A549 (cell line): ENCODE results near the gene ARHGEF10L. TPM values are rescaled to one million over a fixed set of nuclear protein-coding genes. Genes with fewer than 3 reads are reported as not detected.

Experiments used
- ATAC-seq, 2 experiments: fragments of 200-7000 bp in 1 of 2; fragments of >200 bp in 1 of 2; cut with Nextera tagmentation in 1 of 2; cut with Tn5 transposase in 1 of 2; 3 replicates each; pipeline versions ENCODE4 v1.8.0 to v1.9.1; 2018 to 2020; ENCODE audit warnings: mild to moderate bottlenecking in 1 of 2, moderate library complexity in 1 of 2
- CTCF ChIA-PET: fragments of 300-600 bp; sonication (Branson Sonifier 250); formaldehyde crosslinking; extraction: SDS; loops from one replicate; lab custom pipeline; 2021; ENCODE audit warnings: antibody characterized with exemption, inconsistent platforms; lab: Yijun Ruan, JAX
- POLR2A ChIA-PET: fragments of 350-600 bp; formaldehyde crosslinking; extraction: SDS; loops from one replicate; lab custom pipeline; 2021; ENCODE audit warnings: antibody characterized with exemption, inconsistent platforms; lab: Yijun Ruan, JAX
- DNase-seq, 2 experiments: peaks; one replicate each; pipeline versions ENCODE4 v3.0.0 to v3.0.0-alpha.2; 2011 to 2016; ENCODE audit warnings: low read depth in 1 of 2, low spot score in 1 of 2
- FAIRE-seq: peaks from 2 replicates; lab custom pipeline; 2011; peaks lifted over from hg19 to GRCh38; lab: Jason Lieb, UNC
- H3K27ac ChIP-seq, 2 experiments: fragments of >200 bp; sonication (Bioruptor Twin); formaldehyde crosslinking; 3 replicates each; pipeline ENCODE4 v1.5.1; 2016 to 2017
- H3K4me1 ChIP-seq: fragments of >200 bp; sonication (Bioruptor Twin); formaldehyde crosslinking; 3 replicates; pipeline ENCODE4 v1.6.1; 2016
- H3K4me2 ChIP-seq: fragments of >200 bp; sonication (Bioruptor Twin); formaldehyde crosslinking; 3 replicates; pipeline ENCODE4 v1.6.1; 2016
- H3K4me3 ChIP-seq: fragments of >200 bp; sonication (Bioruptor Twin); formaldehyde crosslinking; 3 replicates; pipeline ENCODE4 v1.5.1; 2016
- H3K9me3 ChIP-seq: fragments of >200 bp; sonication (Bioruptor Twin); formaldehyde crosslinking; 3 replicates; pipeline ENCODE4 v1.6.1; 2016
- CHD2 ChIP-seq: fragments of 150-350 bp; IDR thresholded peaks from 2 replicates; pipeline ENCODE4 v1.6.1; 2014; ENCODE audit warnings: low read length; ENCODE audit not compliant: partially characterized antibody
- CHD4 ChIP-seq: fragments of 200-600 bp; sonication (generic); IDR thresholded peaks from 2 replicates; pipeline ENCODE4 v1.6.1; 2016; ENCODE audit warnings: antibody characterized with exemption, mild to moderate bottlenecking, borderline replicate concordance
- E2F6 ChIP-seq: IDR thresholded peaks from 2 replicates; pipeline ENCODE4 v1.6.1; 2012; ENCODE audit warnings: low read depth, borderline replicate concordance
- ELK1 ChIP-seq: fragments of 150-350 bp; IDR thresholded peaks from 2 replicates; pipeline ENCODE4 v1.6.1; 2014; ENCODE audit warnings: low read depth, mild to moderate bottlenecking, low read length
- EP300 ChIP-seq, 2 experiments: fragments of >200 bp; sonication (Bioruptor Twin); formaldehyde crosslinking; IDR thresholded peaks; 2 replicates in 1 of 2; 3 replicates in 1 of 2; pipeline ENCODE4 v1.6.1; 2016 to 2017
- ESRRA ChIP-seq: fragments of 150-350 bp; IDR thresholded peaks from 2 replicates; pipeline ENCODE4 v1.6.1; 2014; ENCODE audit warnings: mild to moderate bottlenecking, low read length, borderline replicate concordance
- FOXS1 ChIP-seq: fragments of 250-450 bp; sonication (Bioruptor Pico); IDR thresholded peaks from 2 replicates; pipeline ENCODE4 v1.5.0; 2020; ENCODE audit warnings: mild to moderate bottlenecking, moderate library complexity
- HDAC2 ChIP-seq: fragments of 200-600 bp; sonication (generic); IDR thresholded peaks from 2 replicates; pipeline ENCODE4 v1.6.1; 2016
- HEYL ChIP-seq: fragments of 250-450 bp; sonication (Bioruptor Pico); IDR thresholded peaks from 2 replicates; pipeline ENCODE4 v1.8.0; 2021; ENCODE audit warnings: mild to moderate bottlenecking, moderate library complexity
- HOXA7 ChIP-seq: fragments of 250-450 bp; sonication (Bioruptor Pico); IDR thresholded peaks from 2 replicates; pipeline ENCODE4 v1.5.0; 2020; ENCODE audit warnings: mild to moderate bottlenecking, moderate library complexity
- HOXB13 ChIP-seq: fragments of 250-450 bp; sonication (Bioruptor Pico); IDR thresholded peaks from 2 replicates; pipeline ENCODE4 v1.5.0; 2020; ENCODE audit warnings: low read depth, mild to moderate bottlenecking, moderate library complexity
- HOXB5 ChIP-seq: fragments of 250-450 bp; sonication (Bioruptor Pico); IDR thresholded peaks from 2 replicates; pipeline ENCODE4 v1.5.0; 2020; ENCODE audit warnings: mild to moderate bottlenecking, moderate library complexity
- JUNB ChIP-seq: fragments of >200 bp; sonication (Bioruptor Twin); formaldehyde crosslinking; IDR thresholded peaks from 2 replicates; pipeline ENCODE4 v1.6.1; 2016
- KDM5A ChIP-seq: fragments of 200-600 bp; sonication (generic); IDR thresholded peaks from 2 replicates; pipeline ENCODE4 v1.6.1; 2016; ENCODE audit warnings: antibody characterized with exemption, mild to moderate bottlenecking
- NR3C1 ChIP-seq: fragments of >200 bp; sonication (Bioruptor Twin); formaldehyde crosslinking; IDR thresholded peaks from 3 replicates; pipeline ENCODE4 v1.6.1; 2017
- POLR2AphosphoS2 ChIP-seq: conservative IDR thresholded peaks from 2 replicates; pipeline ENCODE4 v1.6.1; 2012; ENCODE audit warnings: low read length, improper control_type of control experiment, inconsistent platforms
- RARB ChIP-seq: fragments of 250-450 bp; sonication (Bioruptor Pico); IDR thresholded peaks from 2 replicates; pipeline ENCODE4 v1.8.0; 2021; ENCODE audit warnings: mild to moderate bottlenecking, moderate library complexity
- RCOR1 ChIP-seq: fragments of 150-350 bp; IDR thresholded peaks from 2 replicates; pipeline ENCODE4 v1.6.1; 2014; ENCODE audit warnings: antibody characterized with exemption, low read length, low read depth
- REST ChIP-seq: fragments of 200-600 bp; sonication (generic); IDR thresholded peaks from 2 replicates; pipeline ENCODE4 v1.6.1; 2016; ENCODE audit warnings: antibody characterized with exemption, mild to moderate bottlenecking, moderate library complexity
- RFX5 ChIP-seq: fragments of 450-650 bp; IDR thresholded peaks from 2 replicates; pipeline ENCODE4 v1.7.1; 2014; ENCODE audit warnings: antibody characterized with exemption, mild to moderate bottlenecking, moderate library complexity
- RNF2 ChIP-seq: fragments of 200-600 bp; sonication (generic); IDR thresholded peaks from 2 replicates; pipeline ENCODE4 v1.6.1; 2016; ENCODE audit warnings: low read depth, mild to moderate bottlenecking, antibody characterized with exemption, moderate library complexity, borderline replicate concordance
- TFCP2L1 ChIP-seq: fragments of 250-450 bp; sonication (Bioruptor Pico); IDR thresholded peaks from 2 replicates; pipeline ENCODE4 v1.5.0; 2021; ENCODE audit warnings: mild to moderate bottlenecking
- USF2 ChIP-seq: fragments of 450-650 bp; IDR thresholded peaks from 2 replicates; pipeline ENCODE4 v1.6.1; 2014; ENCODE audit warnings: antibody characterized with exemption
- WGBS: methylation state at CpG from one replicate; pipeline ENCODE4 v1.1.6; 2017; ENCODE audit errors: missing lambda C conversion rate; 5-methylcytosine and 5-hydroxymethylcytosine counted together
- polyA plus RNA-seq, 4 experiments: library from polyadenylated mRNA; depleted of rRNA in 3 of 4; stranded (reverse); fragments of >200 nt; fragmentation: RNase III in 1 of 4; extraction: RNeasy Plus Mini Kit Qiagen cat#74134 plus additional on column Dnase treatment in 1 of 4; gene quantifications; 2 replicates in 3 of 4; 3 replicates in 1 of 4; pipeline ENCODE4 v1.2.3, GENCODE V29; 2011 to 2017
- TF ChIP-seq, protein P1 (sequence below): fragments of 250-450 bp; sonication (Bioruptor Pico); IDR thresholded peaks from 2 replicates; pipeline ENCODE4 v1.5.0; 2021; ENCODE audit warnings: mild to moderate bottlenecking, moderate library complexity, borderline replicate concordance
- TF ChIP-seq, protein P2 (sequence below): fragments of >200 bp; sonication (Bioruptor Twin); formaldehyde crosslinking; IDR thresholded peaks from 3 replicates; pipeline ENCODE4 v1.5.1; 2016

Gene ARHGEF10L
- polyA plus RNA-seq, 2 of the 4 experiments (the other 2 are of a cell fraction) = 3.5 to 5.2 TPM

DNA sequence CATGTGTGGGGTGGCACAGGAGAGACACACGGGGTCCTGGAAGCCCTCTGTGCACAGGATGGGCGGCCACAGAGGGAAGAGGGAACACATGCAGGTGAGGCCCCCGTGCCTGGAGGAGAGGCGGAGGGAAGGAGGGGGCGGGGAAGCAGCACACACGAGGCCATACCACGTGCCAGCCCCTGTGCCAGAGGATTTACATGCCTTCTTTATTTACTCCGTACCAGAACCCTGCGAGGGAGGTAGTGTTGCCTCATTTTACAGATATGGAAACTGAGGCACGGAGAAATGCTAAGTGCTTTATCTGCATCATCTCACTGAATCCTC lies 56.1 kb downstream of the ARHGEF10L start:
- CTCF ChIA-PET = interaction anchor here (1.2 to 1.7 kb wide), 2 partner anchors 11 to 93 kb away, joined by 3 to 7 read pairs; no protein-coding TSS in a partner anchor
- POLR2A ChIA-PET = interaction anchor here (0.6 kb wide), 1 partner anchor 13 kb away, joined by 7 read pairs; no protein-coding TSS in a partner anchor
- Histone ChIP-seq H3K9me3 (no peaks in the 10 kb centered on the region), H3K4me2 (no peak overlapping the region), H3K4me3 (no peak overlapping the region), H3K4me1 (0 out of 3 replicates have a peak, but pooled peaks cover 8% of the 10 kb centered on the region), H3K27ac (no peak overlapping the region)
- TF ChIP-seq KDM5A (no peak), USF2 (no peak), NR3C1 (no peak), HOXA7 (no peak), HOXB13 (CRISPR knock-in tag) (no peak), ESRRA (no peak), RNF2 (no peak), HEYL (CRISPR knock-in tag) (no peak), HDAC2 (no peak), EP300 (IDR thresholded peaks at IDR 0.05) (no peak), RFX5 (no peak)
- TF ChIP-seq, protein P1, sequence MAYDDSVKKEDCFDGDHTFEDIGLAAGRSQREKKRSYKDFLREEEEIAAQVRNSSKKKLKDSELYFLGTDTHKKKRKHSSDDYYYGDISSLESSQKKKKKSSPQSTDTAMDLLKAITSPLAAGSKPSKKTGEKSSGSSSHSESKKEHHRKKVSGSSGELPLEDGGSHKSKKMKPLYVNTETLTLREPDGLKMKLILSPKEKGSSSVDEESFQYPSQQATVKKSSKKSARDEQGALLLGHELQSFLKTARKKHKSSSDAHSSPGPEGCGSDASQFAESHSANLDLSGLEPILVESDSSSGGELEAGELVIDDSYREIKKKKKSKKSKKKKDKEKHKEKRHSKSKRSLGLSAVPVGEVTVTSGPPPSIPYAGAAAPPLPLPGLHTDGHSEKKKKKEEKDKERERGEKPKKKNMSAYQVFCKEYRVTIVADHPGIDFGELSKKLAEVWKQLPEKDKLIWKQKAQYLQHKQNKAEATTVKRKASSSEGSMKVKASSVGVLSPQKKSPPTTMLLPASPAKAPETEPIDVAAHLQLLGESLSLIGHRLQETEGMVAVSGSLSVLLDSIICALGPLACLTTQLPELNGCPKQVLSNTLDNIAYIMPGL (CRISPR knock-in tag) = no peak
- DNase-seq (no peak), FAIRE-seq (no peak), ATAC-seq (no peak)
- WGBS = 78% methylated on average over 10 of the region's 10 CpGs

- H3K4me1 ChIP-seq = 0 out of 3 replicates have a peak, but pooled peaks cover 8% of the 10 kb centered on the region
- no peak for ATAC-seq
- FAIRE-seq = no peak
- ChIA-PET CTCF (interaction anchor here (1.2 to 1.8 kb wide), 3 partner anchors 11 to 94 kb away, joined by 3 to 7 read pairs (median 3); no protein-coding TSS in a partner anchor), POLR2A (no interaction called here)
- no peak overlapping the region for H3K4me2 ChIP-seq
- no peak overlapping the region for H3K27ac ChIP-seq
- H3K9me3 ChIP-seq = no peaks in the 10 kb centered on the region
- 85% methylated on average over 8 of the region's 9 CpGs for WGBS
- H3K4me3 ChIP-seq = no peak overlapping the region
- no peak for DNase-seq
- TF ChIP-seq REST = no peak
- TF ChIP-seq, protein P1 (CRISPR knock-in tag) = no peak
- TF ChIP-seq CHD4 = no peak
- TF ChIP-seq FOXS1 (CRISPR knock-in tag) = no peak
- no peak for TF ChIP-seq NR3C1
- no peak for TF ChIP-seq ELK1
- TF ChIP-seq E2F6 = no peak
- no peak for TF ChIP-seq POLR2AphosphoS2
- no peak for TF ChIP-seq RARB
- TF ChIP-seq CHD2 = no peak
- TF ChIP-seq RCOR1 = no peak
- no peak for TF ChIP-seq JUNB
- TF ChIP-seq, protein P2, sequence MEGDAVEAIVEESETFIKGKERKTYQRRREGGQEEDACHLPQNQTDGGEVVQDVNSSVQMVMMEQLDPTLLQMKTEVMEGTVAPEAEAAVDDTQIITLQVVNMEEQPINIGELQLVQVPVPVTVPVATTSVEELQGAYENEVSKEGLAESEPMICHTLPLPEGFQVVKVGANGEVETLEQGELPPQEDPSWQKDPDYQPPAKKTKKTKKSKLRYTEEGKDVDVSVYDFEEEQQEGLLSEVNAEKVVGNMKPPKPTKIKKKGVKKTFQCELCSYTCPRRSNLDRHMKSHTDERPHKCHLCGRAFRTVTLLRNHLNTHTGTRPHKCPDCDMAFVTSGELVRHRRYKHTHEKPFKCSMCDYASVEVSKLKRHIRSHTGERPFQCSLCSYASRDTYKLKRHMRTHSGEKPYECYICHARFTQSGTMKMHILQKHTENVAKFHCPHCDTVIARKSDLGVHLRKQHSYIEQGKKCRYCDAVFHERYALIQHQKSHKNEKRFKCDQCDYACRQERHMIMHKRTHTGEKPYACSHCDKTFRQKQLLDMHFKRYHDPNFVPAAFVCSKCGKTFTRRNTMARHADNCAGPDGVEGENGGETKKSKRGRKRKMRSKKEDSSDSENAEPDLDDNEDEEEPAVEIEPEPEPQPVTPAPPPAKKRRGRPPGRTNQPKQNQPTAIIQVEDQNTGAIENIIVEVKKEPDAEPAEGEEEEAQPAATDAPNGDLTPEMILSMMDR = no peak
- no peak for TF ChIP-seq HOXA7
- no peak for TF ChIP-seq HOXB5 (CRISPR knock-in tag)
- TF ChIP-seq RFX5 = no peak
- TF ChIP-seq TFCP2L1 (CRISPR knock-in tag) = no peak
Observed at GRCh38 chr1:17596186-17596585, 56.7 kb downstream of the ARHGEF10L start.
